NCI-H82 treated with DMSO at 0.1 percent for 48 hours (cell line): ENCODE data around the gene PIGR.

ENCODE experiments used
- DNase-seq: peaks from one replicate; lab custom pipeline; 2025; ENCODE audit not compliant: unreplicated experiment; lab: John Stamatoyannopoulos, UW

Gene PIGR

GRCh38 chr1:206893380-206893779 lies 52.9 kb downstream of the PIGR start:
- DNase-seq = no peak

- no peak for DNase-seq
These were observed 53.8 kb downstream of the PIGR start for GRCh38 chr1:206892351-206892984.

GRCh38 chr1:206891412-206891811 lies 54.9 kb downstream of the PIGR start:
- no peak for DNase-seq

- no peak for DNase-seq
These were observed 55.9 kb downstream of the PIGR start for GRCh38 chr1:206890125-206891060.

GRCh38 chr1:206887701-206888100 lies 58.6 kb downstream of the PIGR start:
- DNase-seq = no peak

GRCh38 chr1:206886831-206887230 lies 59.4 kb downstream of the PIGR start:
- no peak for DNase-seq

- no peak for DNase-seq
These were observed 60.8 kb downstream of the PIGR start for GRCh38 chr1:206885341-206886060.

GRCh38 chr1:206883876-206884275 lies 62.4 kb downstream of the PIGR start:
- no peak for DNase-seq

- no peak for DNase-seq
These were observed 63.1 kb downstream of the PIGR start for GRCh38 chr1:206883160-206883559.

GRCh38 chr1:206882555-206882954 lies 63.7 kb downstream of the PIGR start:
- DNase-seq = no peak

- DNase-seq = no peak
These were observed 66.0 kb downstream of the PIGR start for GRCh38 chr1:206880314-206880713.
